Measurements from ENCODE around the gene MFSD2A. TPM values are rescaled to one million over a fixed set of nuclear protein-coding genes. Genes with fewer than 3 reads are reported as not detected.

MFSD2A gene
- 10 to 100 TPM in 2 of 4 donors, 1 to 10 TPM in 2; 8.9 to 60.8 (median 16.5) TPM for total RNA-seq

DNA sequence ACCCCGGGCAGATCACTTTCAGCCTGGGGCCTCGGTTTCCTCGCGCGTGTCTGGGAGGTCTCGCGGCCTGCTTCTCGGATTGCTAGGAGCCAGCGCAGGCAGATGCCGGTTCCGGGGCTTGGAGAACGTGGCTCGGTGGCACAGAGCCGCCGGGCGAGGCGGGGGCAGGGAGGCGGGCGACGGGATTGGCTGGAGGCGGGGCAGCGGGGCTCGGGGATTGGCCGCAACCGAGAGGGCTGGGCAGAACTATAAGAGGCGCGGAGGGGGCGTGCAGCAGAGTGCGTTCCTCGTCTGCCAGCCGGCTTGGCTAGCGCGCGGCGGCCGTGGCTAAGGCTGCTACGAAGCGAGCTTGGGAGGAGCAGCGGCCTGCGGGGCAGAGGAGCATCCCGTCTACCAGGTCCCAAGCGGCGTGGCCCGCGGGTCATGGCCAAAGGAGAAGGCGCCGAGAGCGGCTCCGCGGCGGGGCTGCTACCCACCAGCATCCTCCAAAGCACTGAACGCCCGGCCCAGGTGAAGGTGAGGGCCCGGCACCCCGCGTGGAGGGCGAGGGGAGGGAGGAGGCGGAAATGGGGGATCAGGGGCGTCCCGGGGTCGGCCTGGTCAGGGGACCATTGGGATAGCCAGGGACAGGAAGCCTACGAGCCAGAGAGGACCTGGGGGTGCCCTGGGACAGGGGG lies at the start of gene MFSD2A:
MFSD2A (plus strand) TSS at position 276 of the 677 bp plus-strand sequence; CDS start at position 424, 148 bp downstream.
- Histone ChIP-seq H3K4me1 (peaks cover 47 to 70% of the 10 kb centered on the region in 2 donors), H3K36me3 (no peaks in the 10 kb centered on the region), H3K9me3 (no peaks in the 10 kb centered on the region), H3K4me3 (replicated peaks in 1 of 3) (peak within 1 kb of the TSS; percentile 30 to 48 (median 37)), H3K27me3 (no peaks in the 10 kb centered on the region), H3K27ac (peak within 1 kb of the TSS; percentile 43 to 74 (median 63))
- peak in 1 of 2 donors; percentile 90 for TF ChIP-seq POLR2A (IDR thresholded peaks at IDR 0.05)
- TF ChIP-seq, protein P1, sequence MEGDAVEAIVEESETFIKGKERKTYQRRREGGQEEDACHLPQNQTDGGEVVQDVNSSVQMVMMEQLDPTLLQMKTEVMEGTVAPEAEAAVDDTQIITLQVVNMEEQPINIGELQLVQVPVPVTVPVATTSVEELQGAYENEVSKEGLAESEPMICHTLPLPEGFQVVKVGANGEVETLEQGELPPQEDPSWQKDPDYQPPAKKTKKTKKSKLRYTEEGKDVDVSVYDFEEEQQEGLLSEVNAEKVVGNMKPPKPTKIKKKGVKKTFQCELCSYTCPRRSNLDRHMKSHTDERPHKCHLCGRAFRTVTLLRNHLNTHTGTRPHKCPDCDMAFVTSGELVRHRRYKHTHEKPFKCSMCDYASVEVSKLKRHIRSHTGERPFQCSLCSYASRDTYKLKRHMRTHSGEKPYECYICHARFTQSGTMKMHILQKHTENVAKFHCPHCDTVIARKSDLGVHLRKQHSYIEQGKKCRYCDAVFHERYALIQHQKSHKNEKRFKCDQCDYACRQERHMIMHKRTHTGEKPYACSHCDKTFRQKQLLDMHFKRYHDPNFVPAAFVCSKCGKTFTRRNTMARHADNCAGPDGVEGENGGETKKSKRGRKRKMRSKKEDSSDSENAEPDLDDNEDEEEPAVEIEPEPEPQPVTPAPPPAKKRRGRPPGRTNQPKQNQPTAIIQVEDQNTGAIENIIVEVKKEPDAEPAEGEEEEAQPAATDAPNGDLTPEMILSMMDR (IDR thresholded peaks at IDR 0.05) = no peak
- WGBS, 2 donors = 0% methylated on average over 19 to 46 of the region's 62 CpGs
- intact Hi-C loops (cut with DNase I) = no loop called here
- DNase-seq = peak; percentile 95 to 96

DNA sequence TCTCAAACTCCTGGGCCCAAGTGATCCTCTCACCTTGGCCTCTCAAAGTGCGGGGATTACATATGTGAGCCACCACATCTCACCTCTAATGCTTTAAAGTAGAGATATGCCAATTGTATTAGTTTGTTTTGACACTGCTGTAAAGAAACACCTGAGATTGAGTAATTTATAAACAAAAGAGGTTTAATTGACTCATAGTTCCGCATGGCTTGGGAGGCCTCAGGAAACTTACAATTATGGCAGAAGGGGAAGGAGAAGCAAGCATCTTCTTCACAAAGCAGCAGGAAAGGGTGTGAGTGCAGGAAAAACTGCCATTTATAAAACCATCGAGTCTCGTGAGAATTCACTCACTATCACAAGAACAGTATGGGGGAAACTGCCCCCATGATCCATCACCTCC lies 49.8 kb upstream of the MFSD2A start:
- H3K4me1 ChIP-seq = peaks cover 6 to 17% of the 10 kb centered on the region in 2 donors
- H3K4me3 ChIP-seq (replicated peaks in 1 of 3) = no peak overlapping the region
- H3K36me3 ChIP-seq = no peaks in the 10 kb centered on the region
- intact Hi-C loops (cut with DNase I) = no loop called here
- H3K27me3 ChIP-seq = no peaks in the 10 kb centered on the region
- TF ChIP-seq, protein P1 (IDR thresholded peaks at IDR 0.05) = no peak
- no peak for TF ChIP-seq POLR2A (IDR thresholded peaks at IDR 0.05)
- no peak for DNase-seq
- 85 to 90% methylated on average over 4 of the region's 4 CpGs for WGBS, 2 donors
- no peaks in the 10 kb centered on the region for H3K9me3 ChIP-seq
- H3K27ac ChIP-seq = no peak overlapping the region

DNA sequence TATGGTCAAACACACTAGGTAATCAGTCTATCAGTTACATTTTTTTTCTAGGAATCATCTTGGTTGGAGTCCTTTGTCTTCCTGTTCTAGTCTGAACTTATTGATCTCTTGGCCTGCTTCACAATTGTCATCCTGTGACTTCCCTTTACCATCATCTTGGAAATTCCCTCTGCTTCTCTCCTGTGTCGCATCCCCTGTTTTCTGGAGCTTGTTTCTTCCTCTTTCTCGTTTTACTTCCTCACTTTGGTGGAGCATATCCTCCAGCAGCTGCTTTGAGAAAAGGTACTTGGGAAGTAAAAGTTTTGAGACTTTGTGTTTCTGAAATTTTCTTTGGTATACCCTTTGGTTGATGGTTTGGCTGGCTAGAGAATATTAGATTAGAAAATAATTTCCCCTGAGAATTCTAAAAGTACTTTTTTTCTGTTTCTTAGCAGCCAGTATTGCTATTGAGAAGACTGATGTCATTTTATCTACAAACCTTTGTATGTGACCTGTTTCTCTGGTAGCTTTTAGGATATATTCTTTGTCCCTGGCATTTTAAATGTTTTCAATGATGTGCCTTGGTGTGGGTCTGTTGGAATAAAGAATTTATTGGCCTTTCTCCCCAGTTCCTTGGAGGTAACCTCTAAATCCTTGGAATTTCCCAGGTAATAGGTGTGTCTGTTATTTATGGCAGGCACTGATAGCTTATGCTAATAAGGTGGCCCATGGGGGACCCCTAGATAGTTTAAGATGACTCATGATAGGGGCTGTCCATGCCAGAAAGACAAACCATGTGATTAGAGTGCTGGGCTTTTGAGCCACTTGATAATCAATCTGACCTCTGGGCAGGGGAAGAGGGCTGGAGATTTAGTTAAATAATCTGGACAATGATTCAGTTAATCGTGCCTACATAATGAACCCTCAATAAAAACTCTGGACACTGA lies 47.2 kb upstream of the MFSD2A start:
- no peak for DNase-seq
- TF ChIP-seq, protein P1 (IDR thresholded peaks at IDR 0.05) = no peak
- TF ChIP-seq POLR2A (IDR thresholded peaks at IDR 0.05) = no peak
- no peaks in the 10 kb centered on the region for H3K36me3 ChIP-seq
- H3K27ac ChIP-seq = no peak overlapping the region
- peaks cover 0 to 5% of the 10 kb centered on the region in 2 donors for H3K4me1 ChIP-seq
- no peak overlapping the region for H3K4me3 ChIP-seq (replicated peaks in 1 of 3)
- intact Hi-C loops (cut with DNase I) = no loop called here
- no peaks in the 10 kb centered on the region for H3K9me3 ChIP-seq
- no peaks in the 10 kb centered on the region for H3K27me3 ChIP-seq
- 75 to 79% methylated on average over 3 of the region's 3 CpGs for WGBS, 2 donors

DNA sequence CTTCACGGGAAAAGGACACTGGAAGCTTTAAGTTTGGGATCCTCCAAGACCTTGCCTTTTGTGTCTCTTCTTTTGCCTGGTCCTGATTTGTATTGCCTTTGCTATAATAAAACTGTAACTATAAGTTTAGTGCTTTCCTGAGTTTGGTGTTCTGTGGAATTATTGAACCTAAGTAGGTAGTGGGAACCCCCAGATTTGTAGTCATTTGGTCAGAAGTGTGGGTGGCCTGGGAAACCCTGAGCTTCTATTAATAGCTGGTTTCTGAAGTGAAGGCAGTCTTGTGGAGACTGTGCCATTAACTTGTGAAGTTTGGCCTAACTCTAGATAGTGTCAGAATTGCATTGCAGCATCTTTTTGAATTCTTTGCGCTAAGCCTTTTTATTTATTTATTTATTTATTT lies 46.4 kb upstream of the MFSD2A start:
- peaks cover 0 to 5% of the 10 kb centered on the region in 2 donors for H3K4me1 ChIP-seq
- no peaks in the 10 kb centered on the region for H3K36me3 ChIP-seq
- H3K9me3 ChIP-seq = no peaks in the 10 kb centered on the region
- no peaks in the 10 kb centered on the region for H3K27me3 ChIP-seq
- no peak for DNase-seq
- H3K4me3 ChIP-seq (replicated peaks in 1 of 3) = no peak overlapping the region
- intact Hi-C loops (cut with DNase I) = no loop called here
- TF ChIP-seq, protein P1 (IDR thresholded peaks at IDR 0.05) = no peak
- TF ChIP-seq POLR2A (IDR thresholded peaks at IDR 0.05) = no peak
- 97 to 100% methylated on average over 2 of the region's 2 CpGs for WGBS, 2 donors
- H3K27ac ChIP-seq = no peak overlapping the region

Measured in thyroid gland (tissue), 4 donors.